Measurements from ENCODE around the gene TNFRSF21. TPM values are rescaled to one million over a fixed set of nuclear protein-coding genes. Genes with fewer than 3 reads are reported as not detected.

Gene TNFRSF21
- total and polyA plus RNA-seq, 2 donors (not counting 1 experiment from before 2014, with no cell fraction given), result 0.43 to 1.2 TPM

DNA sequence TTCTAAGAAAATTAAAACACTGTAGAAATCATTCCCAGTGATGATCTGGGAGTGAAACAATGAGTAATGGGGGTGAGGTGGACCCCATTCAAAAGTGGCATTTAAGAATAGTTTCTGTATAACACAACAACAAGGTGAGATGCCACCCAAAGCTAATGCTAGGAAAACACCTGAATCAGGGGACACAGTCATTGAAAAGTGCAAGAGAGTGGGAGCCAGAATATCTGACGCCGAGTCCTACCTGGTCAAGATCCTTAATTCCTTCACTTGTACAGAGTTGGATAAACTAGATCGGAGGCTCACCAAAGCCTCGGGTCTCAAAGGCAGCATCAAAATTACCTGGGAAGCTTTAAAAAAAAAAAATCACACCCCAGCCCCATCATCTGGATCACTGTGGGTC is 17.7 kb downstream of the TNFRSF21 start:
- Histone ChIP-seq H3K9me3 (ENCODE audit: control extremely low read depth in 1 of 3, control insufficient read depth in 2 of 3, insufficient read depth in 1 of 3, low read length in 2 of 3) (peaks cover 0 to 5% (median 0%) of the 10 kb centered on the region in 3 donors), H3K4me1 (ENCODE audit: control insufficient read depth in 2 of 2, insufficient read depth in 2 of 2, low read length in 2 of 2) (no peaks in the 10 kb centered on the region), H3K9ac (ENCODE audit: low read length) (no peak overlapping the region), H3K79me2 (ENCODE audit: control insufficient read depth, insufficient read depth, low read length) (no peaks in the 10 kb centered on the region), H3K4me2 (replicated peaks; ENCODE audit: low read depth, low read length, poor library complexity, severe bottlenecking) (no peak overlapping the region), H3K4me3 (ENCODE audit: control extremely low read depth in 1 of 5, extremely low read depth in 1 of 5, insufficient read depth in 1 of 5, low read depth in 2 of 5, low read length in 4 of 5) (no peak overlapping the region), H3K36me3 (replicated peaks in 1 of 2; ENCODE audit: control extremely low read depth in 1 of 2, control insufficient read depth in 1 of 2, extremely low read depth in 1 of 2, insufficient read depth in 2 of 2, low read length in 1 of 2) (no peaks in the 10 kb centered on the region), H2AFZ (ENCODE audit: insufficient read depth, low read depth, low read length, poor library complexity, severe bottlenecking) (no peak overlapping the region), H3K27ac (ENCODE audit: low read length in 2 of 2) (no peak overlapping the region), H3K27me3 (replicated peaks in 1 of 4; ENCODE audit: control extremely low read depth in 1 of 4, control insufficient read depth in 3 of 4, insufficient read depth in 4 of 4, low read length in 3 of 4) (no peaks in the 10 kb centered on the region), H4K20me1 (ENCODE audit: control insufficient read depth, insufficient read depth, low read length, poor library complexity, severe bottlenecking) (no peaks in the 10 kb centered on the region)
- H3K27me3 Mint-ChIP-seq, result peaks cover 14% of the 10 kb centered on the region
- ChIA-PET POLR2A (no interaction called here), CTCF (no interaction called here)
- ATAC-seq (ENCODE audit: low read depth) (no peak), DNase-seq (no peak)
- TF ChIP-seq EZH2 (IDR thresholded peaks at IDR 0.05; ENCODE audit: borderline replicate concordance, insufficient read depth, low read depth, low read length, poor library complexity, severe bottlenecking), result no peak
- peaks cover 2% of the 10 kb centered on the region for H3K9me3 Mint-ChIP-seq (ENCODE audit: insufficient read depth)
- H3K27ac Mint-ChIP-seq, result no peak overlapping the region
- no peak overlapping the region for H3K4me3 Mint-ChIP-seq
- WGBS (ENCODE audit: insufficient coverage), result no CpG with 5 or more reads among the region's 4 CpGs
- no peaks in the 10 kb centered on the region for H3K4me1 Mint-ChIP-seq
- intact Hi-C loops (cut with micrococcal nuclease), result no loop called here

- no peaks in the 10 kb centered on the region for H3K4me1 Mint-ChIP-seq
- intact Hi-C loops (cut with micrococcal nuclease), result no loop called here
- Histone ChIP-seq H2AFZ (ENCODE audit: insufficient read depth, low read depth, low read length, poor library complexity, severe bottlenecking) (no peak overlapping the region), H3K4me2 (replicated peaks; ENCODE audit: low read depth, low read length, poor library complexity, severe bottlenecking) (no peak overlapping the region), H4K20me1 (ENCODE audit: control insufficient read depth, insufficient read depth, low read length, poor library complexity, severe bottlenecking) (no peaks in the 10 kb centered on the region), H3K4me3 (ENCODE audit: control extremely low read depth in 1 of 5, extremely low read depth in 1 of 5, insufficient read depth in 1 of 5, low read depth in 2 of 5, low read length in 4 of 5) (no peak overlapping the region), H3K36me3 (replicated peaks in 1 of 2; ENCODE audit: control extremely low read depth in 1 of 2, control insufficient read depth in 1 of 2, extremely low read depth in 1 of 2, insufficient read depth in 2 of 2, low read length in 1 of 2) (no peaks in the 10 kb centered on the region), H3K79me2 (ENCODE audit: control insufficient read depth, insufficient read depth, low read length) (no peaks in the 10 kb centered on the region), H3K4me1 (ENCODE audit: control insufficient read depth in 2 of 2, insufficient read depth in 2 of 2, low read length in 2 of 2) (no peaks in the 10 kb centered on the region), H3K9ac (ENCODE audit: low read length) (no peak overlapping the region), H3K9me3 (ENCODE audit: control extremely low read depth in 1 of 3, control insufficient read depth in 2 of 3, insufficient read depth in 1 of 3, low read length in 2 of 3) (peaks cover 0 to 5% (median 0%) of the 10 kb centered on the region in 3 donors), H3K27me3 (replicated peaks in 1 of 4; ENCODE audit: control extremely low read depth in 1 of 4, control insufficient read depth in 3 of 4, insufficient read depth in 4 of 4, low read length in 3 of 4) (no peaks in the 10 kb centered on the region), H3K27ac (ENCODE audit: low read length in 2 of 2) (no peak overlapping the region)
- H3K4me3 Mint-ChIP-seq, result no peak overlapping the region
- ATAC-seq (ENCODE audit: low read depth) (no peak), DNase-seq (no peak)
- peaks cover 11% of the 10 kb centered on the region for H3K27me3 Mint-ChIP-seq
- TF ChIP-seq CTCF (IDR thresholded peaks at IDR 0.05) (no peak), EZH2 (IDR thresholded peaks at IDR 0.05; ENCODE audit: borderline replicate concordance, insufficient read depth, low read depth, low read length, poor library complexity, severe bottlenecking) (no peak)
- no peak overlapping the region for H3K27ac Mint-ChIP-seq
- ChIA-PET CTCF (interaction anchor here (0.6 kb wide), 1 partner anchor 870 kb away, joined by 4 read pairs; no protein-coding TSS in a partner anchor), POLR2A (no interaction called here)
- WGBS (ENCODE audit: insufficient coverage), result no CpG with 5 or more reads among the region's 7 CpGs
- H3K9me3 Mint-ChIP-seq (ENCODE audit: insufficient read depth), result peaks cover 2% of the 10 kb centered on the region
These were observed 19.4 kb downstream of the TNFRSF21 start for GRCh38 chr6:47290124-47290834.
